Globus pallidus (tissue), 1 donor: ENCODE data around the gene SYCP3.

Experiments
- DNase-seq: peaks from one replicate; pipeline ENCODE4 v3.0.0-alpha.2; 2015; ENCODE audit warnings: low spot score

The SYCP3 gene

GRCh38 chr12:101680240-101680639 lies 59.0 kb downstream of the SYCP3 start:
- no peak for DNase-seq
